Stimulated activated CD8-positive, alpha-beta memory T cell treated with anti-CD3 and anti-CD28 coated beads, Interleukin-4, amount 100 ng/mL, for 24 hours (primary cell): ENCODE data around the gene ROR2.
"Not testable (repeated sequence)": the region's sequence is repeated elsewhere in the genome, so short reads cannot be mapped to it uniquely, and the experiment has no call there.

Experiments
- DNase-seq: peaks from one replicate; pipeline ENCODE4 v3.0.0-alpha.2; 2020; ENCODE audit warnings: low read depth

The ROR2 gene

GRCh38 chr9:91677822-91678436 lies 272.1 kb downstream of the ROR2 start:
- no peak for DNase-seq

GRCh38 chr9:91677331-91677730 lies 272.7 kb downstream of the ROR2 start:
- no peak for DNase-seq

DNA sequence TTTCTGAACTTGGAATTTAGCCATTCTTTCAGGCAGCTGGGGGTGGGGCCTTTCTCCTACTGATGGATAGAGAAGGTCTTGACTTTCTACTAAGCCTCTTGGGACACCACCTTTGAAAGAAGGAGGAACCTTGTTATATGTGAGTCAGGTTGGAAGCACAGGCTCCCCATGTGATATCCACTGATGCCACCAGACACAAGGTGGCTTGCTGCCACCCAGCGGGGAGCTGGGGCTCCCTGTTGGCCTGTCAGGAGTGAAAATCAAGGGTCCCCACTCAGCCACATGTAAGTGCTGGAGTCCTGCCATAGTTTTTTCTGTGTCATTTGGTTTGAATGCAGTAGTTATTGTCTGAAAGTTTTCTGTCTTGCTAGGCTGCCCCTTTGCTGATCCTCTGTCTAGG lies 274.0 kb downstream of the ROR2 start:
- DNase-seq = no peak

DNA sequence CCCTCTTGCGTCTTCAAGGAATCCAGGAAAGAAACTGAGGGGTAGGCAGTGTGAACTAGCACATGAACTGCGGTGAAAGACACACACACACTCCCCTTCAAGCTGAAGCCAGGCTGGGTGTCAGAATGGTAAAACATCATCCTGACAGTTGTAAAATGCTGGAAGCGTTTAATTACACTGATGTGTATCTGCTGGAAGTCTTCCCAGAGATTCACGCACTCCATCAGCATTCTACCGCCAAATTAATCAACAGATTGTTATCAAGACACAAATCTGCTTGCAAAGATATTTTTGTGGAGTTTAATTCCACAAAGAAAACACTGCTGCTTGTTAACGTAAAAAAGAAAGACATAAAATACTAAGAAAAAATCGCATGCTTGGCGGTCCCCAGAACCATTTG lies 285.4 kb downstream of the ROR2 start:
- DNase-seq = no peak

GRCh38 chr9:91663858-91664257 lies 286.2 kb downstream of the ROR2 start:
- DNase-seq = no peak

DNA sequence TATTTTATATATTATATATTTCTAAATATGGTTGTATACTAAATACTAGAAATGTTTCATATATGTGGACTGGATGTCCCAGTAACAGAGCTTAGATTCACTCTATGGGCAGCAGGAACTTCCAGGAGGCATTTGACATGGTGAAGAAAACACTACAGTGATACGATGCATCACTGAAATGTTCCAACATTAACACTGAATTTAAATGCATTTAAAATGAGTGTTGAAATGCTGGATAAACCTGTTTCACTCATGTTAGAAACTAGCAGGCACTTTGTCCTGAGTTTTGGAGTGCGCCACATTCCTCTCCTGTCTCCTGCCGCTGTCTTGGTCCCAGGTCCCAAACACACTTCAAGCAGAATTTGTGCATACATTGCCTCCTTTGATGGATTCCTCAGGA lies 288.6 kb downstream of the ROR2 start:
- no peak for DNase-seq

GRCh38 chr9:91660521-91660920 lies 289.5 kb downstream of the ROR2 start:
- DNase-seq = no peak

DNA sequence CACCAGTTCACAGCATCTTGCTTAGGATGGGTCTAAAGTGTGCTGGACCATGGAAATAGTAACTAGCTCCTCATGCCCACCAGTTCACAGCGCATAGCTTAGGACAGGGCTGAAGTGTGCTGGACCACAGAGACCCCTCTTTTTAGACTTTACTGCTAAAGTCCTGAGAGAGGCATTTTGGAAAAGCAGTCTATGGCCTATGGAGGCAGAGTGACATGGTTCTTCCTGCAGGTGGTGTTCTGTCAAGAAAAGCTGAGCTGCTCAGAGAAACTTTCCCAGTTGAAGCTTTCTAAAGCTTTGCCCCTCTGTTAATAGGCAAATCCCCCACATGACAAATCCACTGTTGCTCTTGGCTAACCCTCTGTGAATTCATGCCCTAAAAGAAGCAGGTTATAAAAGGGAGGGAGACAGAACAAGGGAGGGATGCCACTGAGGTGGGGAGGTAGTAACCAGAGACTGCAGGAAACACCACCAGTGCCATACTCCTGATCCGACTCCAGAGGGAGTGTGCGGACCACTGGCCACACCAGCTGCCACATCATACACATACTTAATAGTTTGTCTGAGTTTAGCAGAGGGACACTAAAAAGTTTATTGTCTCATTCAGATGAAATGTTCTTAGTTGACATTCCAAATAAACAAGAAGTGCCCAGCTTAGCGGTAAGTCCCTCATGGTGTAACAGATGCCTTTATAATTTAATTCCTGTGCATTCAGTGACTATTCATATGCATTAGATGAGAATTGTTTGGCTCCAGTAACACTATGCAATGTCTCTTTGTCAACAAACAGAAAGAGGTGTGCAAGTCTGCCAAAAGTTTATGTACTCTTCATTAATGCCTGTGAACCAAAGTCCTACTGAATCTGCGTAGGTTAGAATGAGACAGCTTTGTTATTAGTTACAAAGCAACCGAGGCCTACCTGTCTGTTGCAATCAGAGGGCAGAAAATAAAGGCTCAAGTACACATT lies 290.2 kb downstream of the ROR2 start:
- no peak for DNase-seq

DNA sequence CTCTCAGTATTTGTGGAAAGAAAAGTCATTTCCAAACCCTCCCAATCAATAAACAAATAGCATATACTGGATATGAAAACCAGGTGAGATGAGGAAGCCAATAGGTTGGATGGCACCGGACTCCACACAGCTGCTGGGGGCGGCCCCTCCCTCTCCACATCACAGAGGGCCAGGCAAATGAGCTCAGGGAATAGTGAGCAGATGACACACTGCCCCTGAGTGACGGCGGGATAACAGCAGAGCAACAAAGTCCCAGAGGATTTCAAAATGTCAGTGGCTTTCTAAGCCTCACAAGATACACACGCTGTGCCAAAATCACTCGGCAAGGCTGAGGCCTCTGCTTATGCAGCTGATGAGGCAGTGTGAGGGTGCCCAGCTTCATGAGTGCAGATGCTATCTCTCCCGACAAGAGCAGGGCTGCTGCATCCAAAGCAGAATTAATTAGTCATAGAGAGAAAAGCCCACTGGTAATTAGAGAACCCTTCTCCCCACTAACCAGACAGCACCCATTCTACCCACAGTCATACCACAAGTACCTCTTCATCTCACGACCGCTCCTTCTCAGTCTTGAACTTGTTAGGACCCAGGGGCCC lies 291.4 kb downstream of the ROR2 start:
- no peak for DNase-seq

- DNase-seq = no peak
Measured at GRCh38 chr9:91657501-91657900, 292.5 kb downstream of the ROR2 start.

DNA sequence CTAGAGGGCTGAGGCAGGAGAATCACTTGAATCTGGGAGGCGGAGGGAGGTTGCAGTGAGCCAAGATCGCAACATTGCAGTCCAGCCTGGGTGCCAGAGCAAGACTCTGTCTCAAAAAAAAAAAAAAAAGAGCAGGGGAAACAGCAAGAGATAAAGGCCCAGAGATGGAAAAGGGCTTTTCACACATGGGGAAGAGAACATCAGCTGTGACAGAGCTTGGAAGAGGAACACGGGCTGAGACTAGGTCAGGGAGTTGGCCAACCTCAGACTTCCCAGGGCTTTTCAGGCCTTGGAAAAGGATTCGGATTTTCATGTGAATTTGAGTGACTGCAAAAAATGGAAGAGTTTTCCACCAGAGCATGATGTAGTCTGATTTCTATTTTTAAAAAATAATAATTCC lies 294.4 kb downstream of the ROR2 start:
- no peak for DNase-seq

GRCh38 chr9:91655215-91655614 lies 294.8 kb downstream of the ROR2 start:
- no peak for DNase-seq

- no peak for DNase-seq
Measured at GRCh38 chr9:91654527-91654926, 295.5 kb downstream of the ROR2 start.

DNA sequence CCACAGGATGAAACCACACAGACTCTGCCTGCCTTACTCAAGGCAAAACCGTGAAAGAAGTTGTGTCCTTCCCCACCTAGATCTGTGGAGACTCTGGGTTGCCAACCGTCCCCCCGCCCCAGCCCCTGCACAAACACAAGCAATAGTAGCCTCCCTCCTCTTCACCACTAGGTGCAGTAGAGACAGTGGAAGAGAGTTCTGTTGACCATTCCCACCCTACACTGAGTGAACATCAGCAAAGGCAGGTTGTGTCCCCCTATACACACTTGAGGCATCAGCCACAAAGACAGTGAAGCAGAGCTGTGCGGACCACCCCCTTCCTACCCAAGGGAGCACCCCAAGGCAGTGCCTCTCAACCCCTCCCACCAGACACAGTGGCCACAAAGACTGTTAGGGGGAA lies 302.7 kb downstream of the ROR2 start:
- DNase-seq = no peak

DNA sequence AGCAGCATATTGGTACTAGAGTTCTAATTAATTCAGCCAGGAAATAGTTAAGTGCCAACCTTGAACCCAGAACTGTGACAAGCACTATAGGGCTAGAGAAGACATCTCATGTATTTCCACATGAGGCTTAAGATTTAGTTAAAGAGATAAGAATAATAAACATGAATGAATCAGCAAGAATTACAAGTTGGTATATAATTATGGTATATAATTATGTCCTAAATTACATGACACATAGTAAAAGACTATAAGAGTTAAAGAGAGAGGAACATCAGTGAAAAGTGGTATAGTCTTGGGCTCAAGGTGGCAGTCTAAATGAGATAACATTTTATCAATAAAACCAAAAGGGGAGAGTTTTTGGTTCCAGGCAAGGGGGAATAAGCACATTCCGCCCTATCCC lies 303.3 kb downstream of the ROR2 start:
- no peak for DNase-seq

- no peak for DNase-seq
Measured at GRCh38 chr9:91644433-91644832, 305.6 kb downstream of the ROR2 start.

DNA sequence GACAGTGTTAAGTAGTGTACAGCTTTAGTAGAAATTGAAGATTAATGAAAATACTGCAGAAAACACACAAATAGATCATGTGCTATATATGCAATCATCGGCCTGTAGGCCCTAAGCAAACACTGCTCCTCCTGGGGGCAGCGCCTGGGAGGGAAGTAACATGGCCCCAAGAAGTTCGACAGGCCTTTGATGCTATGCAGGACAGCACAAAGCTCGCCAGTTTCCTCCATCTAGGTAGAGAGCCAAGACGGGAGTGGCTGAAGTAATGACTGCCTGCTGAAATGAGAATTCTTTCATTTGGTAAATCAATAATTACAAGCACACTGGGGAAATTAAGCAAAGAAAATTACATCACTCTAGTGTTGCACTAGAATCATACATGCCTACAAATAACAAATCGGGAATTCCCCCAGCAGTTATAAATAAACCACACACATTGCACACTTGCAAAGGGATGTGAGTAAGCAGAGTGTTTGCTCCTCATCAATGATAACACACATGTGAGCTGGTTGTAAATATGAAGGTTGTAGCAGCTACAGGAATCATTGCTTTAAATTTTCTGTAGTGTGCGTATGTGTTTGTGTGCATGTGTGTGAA lies 306.4 kb downstream of the ROR2 start:
- DNase-seq = no peak

- DNase-seq = no peak
Measured at GRCh38 chr9:91642771-91643170, 307.3 kb downstream of the ROR2 start.

- DNase-seq = no peak
Measured at GRCh38 chr9:91640428-91640827, 309.6 kb downstream of the ROR2 start.

- DNase-seq = no peak
Measured at GRCh38 chr9:91639054-91639453, 311.0 kb downstream of the ROR2 start.

GRCh38 chr9:91634832-91635231 lies 315.2 kb downstream of the ROR2 start:
- not testable (repeated sequence) for DNase-seq

- DNase-seq = no peak
Measured at GRCh38 chr9:91629718-91630117, 320.3 kb downstream of the ROR2 start.

DNA sequence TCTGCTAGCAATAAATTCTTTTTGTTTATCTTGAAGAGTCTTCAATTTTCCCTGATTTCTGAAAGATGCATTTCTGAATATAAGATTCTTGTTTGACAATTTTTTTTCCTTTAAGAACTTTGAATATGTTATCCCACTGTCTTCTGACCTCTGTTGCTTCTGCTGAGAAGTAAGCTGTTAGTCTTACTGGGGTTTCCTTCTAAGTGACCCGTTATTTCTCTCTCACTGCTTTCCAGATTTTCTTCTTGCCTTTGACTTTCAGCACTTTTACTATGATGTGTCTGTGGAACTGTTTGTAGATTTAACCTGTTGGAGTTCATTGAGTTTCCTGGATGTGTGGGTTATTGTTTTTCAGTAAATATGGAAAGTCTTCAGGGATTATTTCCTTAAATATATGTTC lies 321.1 kb downstream of the ROR2 start:
- DNase-seq = no peak
